Colonic mucosa (tissue), 4 donors: Measurements from ENCODE around the gene ADIG. TPM values are rescaled to one million over a fixed set of nuclear protein-coding genes. Genes with fewer than 3 reads are reported as not detected.

ENCODE experiments used
- DNase-seq: peaks from one replicate; pipeline ENCODE4 v3.0.0-alpha.2; 2020
- H3K27ac ChIP-seq: fragments of 200-600 bp; one replicate; pipeline ENCODE4 v1.8.0; 2021
- H3K27me3 ChIP-seq: fragments of 200-600 bp; one replicate; pipeline ENCODE4 v1.8.0; 2021
- H3K36me3 ChIP-seq: fragments of 200-600 bp; one replicate; pipeline ENCODE4 v1.8.0; 2021
- H3K4me1 ChIP-seq: fragments of 200-600 bp; one replicate; pipeline ENCODE4 v1.8.0; 2021; ENCODE audit warnings: mild to moderate bottlenecking
- H3K4me3 ChIP-seq: fragments of 200-600 bp; one replicate; pipeline ENCODE4 v1.8.0; 2021
- H3K9ac ChIP-seq, 2 donors: one replicate each; pipeline ENCODE4 v1.7.0; 2013; ENCODE audit warnings: control low read depth in 2 of 2, low read depth in 2 of 2, low read length in 2 of 2
- H3K9me3 ChIP-seq: fragments of 200-600 bp; one replicate; pipeline ENCODE4 v1.8.0; 2021
- intact Hi-C: fragments of 100-400 bp; cut with DNase I; formaldehyde crosslinking; loops from one replicate; pipeline ENCODE4 v1.14.1; 2022
- total RNA-seq, 2 donors: library from RNA; stranded (reverse); fragmentation: NEBNext Ultra II Directional in 1 of 2; extraction: Animal tissue kit (Norgen Biotek cat#: 25700) in 1 of 2; gene quantifications; one replicate each; pipeline ENCODE4 v1.2.1, GENCODE V29; 2021
- TF ChIP-seq, protein P1 (sequence below): fragments of 200-600 bp; IDR thresholded peaks from one replicate; pipeline ENCODE4 v1.8.0; 2022; ENCODE audit warnings: antibody characterized with exemption, mild to moderate bottlenecking
- donor health status: healthy.
- donor health status: DM: no; HTN: no; CAD: no.
- donor health status: DM: no; HTN: no; CAD: no.

ADIG gene
- total RNA-seq, 2 donors from 2014 or later, result not detected

DNA sequence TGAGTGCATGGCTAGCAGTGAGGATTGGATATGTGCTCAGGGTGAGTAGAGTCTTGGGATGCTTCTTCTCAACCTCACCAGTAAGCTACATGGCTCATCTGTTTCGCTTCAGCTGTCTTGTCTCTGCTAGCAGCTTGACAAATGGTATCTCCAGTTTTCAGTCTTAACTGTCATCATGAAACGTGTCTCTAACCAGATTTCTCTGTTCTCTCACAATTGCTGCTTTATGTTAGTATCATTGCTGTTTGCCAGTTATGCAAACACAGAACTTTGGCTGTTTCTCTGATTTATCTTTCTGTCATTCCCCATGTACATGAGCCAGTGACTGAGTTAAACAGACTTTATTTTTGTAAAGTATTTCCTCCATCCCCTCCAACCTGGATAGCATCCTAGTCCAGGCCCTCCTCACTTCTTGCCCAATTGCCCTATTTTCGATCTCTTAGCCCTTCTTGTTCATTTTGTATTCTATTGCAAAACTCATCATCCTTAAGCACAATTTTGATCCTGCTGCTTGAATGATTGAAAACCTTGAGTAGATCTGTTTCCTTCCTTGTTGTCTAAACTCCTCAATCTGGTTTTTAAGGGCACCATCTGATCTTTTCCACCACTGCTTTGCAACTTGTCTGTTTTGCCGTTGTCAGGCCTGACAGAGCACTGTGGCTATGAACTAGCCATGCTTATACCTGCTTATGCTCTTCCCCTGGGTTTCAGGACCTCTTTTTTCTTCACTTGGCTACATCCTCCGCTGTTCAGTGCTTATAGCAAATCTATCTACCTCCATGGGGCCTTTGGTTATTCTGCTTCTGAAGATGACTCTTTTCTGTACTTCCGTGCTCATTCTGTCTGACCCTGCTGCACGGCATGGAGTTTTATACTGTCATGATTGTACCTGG, 37.7 kb upstream of the ADIG start:
- Histone ChIP-seq H3K4me1 (no peaks in the 10 kb centered on the region), H3K27me3 (no peaks in the 10 kb centered on the region), H3K4me3 (no peak overlapping the region), H3K36me3 (peaks cover 2% of the 10 kb centered on the region), H3K9me3 (no peaks in the 10 kb centered on the region), H3K27ac (no peak overlapping the region), H3K9ac (no peak overlapping the region)
- TF ChIP-seq, protein P1, sequence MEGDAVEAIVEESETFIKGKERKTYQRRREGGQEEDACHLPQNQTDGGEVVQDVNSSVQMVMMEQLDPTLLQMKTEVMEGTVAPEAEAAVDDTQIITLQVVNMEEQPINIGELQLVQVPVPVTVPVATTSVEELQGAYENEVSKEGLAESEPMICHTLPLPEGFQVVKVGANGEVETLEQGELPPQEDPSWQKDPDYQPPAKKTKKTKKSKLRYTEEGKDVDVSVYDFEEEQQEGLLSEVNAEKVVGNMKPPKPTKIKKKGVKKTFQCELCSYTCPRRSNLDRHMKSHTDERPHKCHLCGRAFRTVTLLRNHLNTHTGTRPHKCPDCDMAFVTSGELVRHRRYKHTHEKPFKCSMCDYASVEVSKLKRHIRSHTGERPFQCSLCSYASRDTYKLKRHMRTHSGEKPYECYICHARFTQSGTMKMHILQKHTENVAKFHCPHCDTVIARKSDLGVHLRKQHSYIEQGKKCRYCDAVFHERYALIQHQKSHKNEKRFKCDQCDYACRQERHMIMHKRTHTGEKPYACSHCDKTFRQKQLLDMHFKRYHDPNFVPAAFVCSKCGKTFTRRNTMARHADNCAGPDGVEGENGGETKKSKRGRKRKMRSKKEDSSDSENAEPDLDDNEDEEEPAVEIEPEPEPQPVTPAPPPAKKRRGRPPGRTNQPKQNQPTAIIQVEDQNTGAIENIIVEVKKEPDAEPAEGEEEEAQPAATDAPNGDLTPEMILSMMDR, result no peak
- no peak for DNase-seq
- intact Hi-C loops, result no loop called here

- Histone ChIP-seq H3K9ac (no peak overlapping the region), H3K36me3 (no peaks in the 10 kb centered on the region), H3K9me3 (no peaks in the 10 kb centered on the region), H3K27ac (no peak overlapping the region), H3K4me1 (no peaks in the 10 kb centered on the region), H3K27me3 (no peaks in the 10 kb centered on the region), H3K4me3 (no peak overlapping the region)
- DNase-seq, result no peak
- TF ChIP-seq, protein P1, result no peak
- intact Hi-C loops, result no loop called here
These were observed 35.2 kb upstream of the ADIG start for GRCh38 chr20:38545771-38546170.

DNA sequence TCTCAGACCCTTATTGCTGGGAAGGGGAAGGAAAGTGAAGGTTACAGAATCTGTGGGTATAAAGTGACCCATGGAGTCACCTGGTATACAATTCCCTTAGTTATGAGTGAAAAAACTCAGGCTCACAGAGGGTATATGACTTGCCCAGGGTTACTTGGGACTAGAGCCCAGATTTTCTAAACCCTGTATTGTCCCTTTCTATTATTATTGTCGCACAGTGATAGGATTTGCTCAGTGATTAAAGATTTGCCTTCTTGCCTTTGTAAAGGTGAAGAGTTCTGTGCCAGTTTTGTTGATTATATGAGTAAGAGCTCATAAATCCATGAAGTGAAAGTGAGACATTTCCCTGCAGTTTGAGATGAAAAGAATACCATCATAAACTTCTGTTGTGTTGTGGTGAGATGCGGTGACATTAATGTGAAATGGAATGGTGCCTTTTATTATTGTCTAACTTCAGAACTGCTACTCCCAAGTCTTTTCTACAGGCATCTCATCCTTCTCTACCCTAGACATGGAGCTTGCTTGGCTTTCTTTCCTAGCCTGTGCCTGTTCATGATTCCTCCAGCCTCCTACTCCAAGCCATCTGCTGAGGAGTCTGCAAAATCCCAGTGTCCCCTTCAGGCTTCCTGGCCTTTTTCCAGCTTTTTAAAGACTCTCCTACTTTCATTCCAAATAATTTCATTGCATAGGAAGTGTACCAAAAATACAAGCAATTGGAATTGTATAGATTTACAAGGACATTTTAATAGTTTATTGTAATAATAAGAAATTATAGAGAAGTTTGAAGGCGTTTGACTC, 33.5 kb upstream of the ADIG start:
- no peak for DNase-seq
- H3K9ac ChIP-seq, result no peak overlapping the region
- H3K27me3 ChIP-seq, result no peaks in the 10 kb centered on the region
- H3K4me3 ChIP-seq, result no peak overlapping the region
- intact Hi-C loops, result no loop called here
- no peaks in the 10 kb centered on the region for H3K36me3 ChIP-seq
- no peak overlapping the region for H3K27ac ChIP-seq
- TF ChIP-seq, protein P1, result no peak
- H3K4me1 ChIP-seq, result no peaks in the 10 kb centered on the region
- no peaks in the 10 kb centered on the region for H3K9me3 ChIP-seq

DNA sequence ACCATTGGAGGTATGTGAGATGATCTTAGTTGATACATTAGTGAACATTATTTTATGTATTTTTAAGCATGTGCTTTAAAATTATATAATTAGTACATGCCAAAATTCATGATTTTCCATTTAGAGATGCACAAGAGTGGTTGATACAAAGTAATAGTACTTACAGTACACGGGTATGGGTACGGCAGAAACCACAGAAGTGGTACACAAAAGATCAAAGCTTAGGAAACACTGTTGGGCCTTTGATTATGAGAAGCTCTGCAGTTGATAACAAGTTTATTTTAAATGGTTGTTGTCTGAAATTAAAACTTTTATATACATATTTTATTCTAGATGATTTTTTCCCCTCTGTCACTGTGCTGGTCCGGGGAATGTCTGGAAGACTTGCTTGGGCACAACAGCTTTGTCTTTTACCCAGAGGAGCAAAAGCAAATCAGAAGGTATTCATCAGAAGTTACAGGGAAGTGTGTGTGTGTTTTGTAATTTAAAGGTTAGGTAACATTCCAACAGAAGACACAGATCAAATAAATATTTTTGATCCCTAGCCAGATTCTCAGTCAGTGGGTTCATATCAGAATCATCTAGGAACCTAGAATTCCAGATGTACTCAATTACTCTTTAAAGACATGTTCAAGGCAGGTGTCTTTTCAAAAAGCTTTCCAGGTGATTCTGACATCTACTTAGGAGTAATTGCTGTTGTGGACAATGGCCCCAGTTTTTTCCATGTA, 32.5 kb upstream of the ADIG start:
- Histone ChIP-seq H3K4me1 (no peaks in the 10 kb centered on the region), H3K9me3 (no peaks in the 10 kb centered on the region), H3K27ac (no peak overlapping the region), H3K36me3 (no peaks in the 10 kb centered on the region), H3K4me3 (no peak overlapping the region), H3K9ac (no peak overlapping the region), H3K27me3 (no peaks in the 10 kb centered on the region)
- DNase-seq, result no peak
- TF ChIP-seq, protein P1, result no peak
- intact Hi-C loops, result no loop called here

GRCh38 chr20:38550274-38550673, 30.7 kb upstream of the ADIG start:
- Histone ChIP-seq H3K27me3 (no peaks in the 10 kb centered on the region), H3K4me1 (no peaks in the 10 kb centered on the region), H3K4me3 (no peak overlapping the region), H3K36me3 (peaks cover 7% of the 10 kb centered on the region), H3K27ac (no peak overlapping the region), H3K9ac (no peak overlapping the region), H3K9me3 (no peaks in the 10 kb centered on the region)
- no peak for DNase-seq
- TF ChIP-seq, protein P1, result no peak
- intact Hi-C loops, result no loop called here
